Right atrium auricular region (tissue), 2 donors: ENCODE results near the gene MRTFA. TPM values are rescaled to one million over a fixed set of nuclear protein-coding genes. Genes with fewer than 3 reads are reported as not detected.

ENCODE experiments used
- DNase-seq: peaks from one replicate; pipeline ENCODE4 v3.0.0-alpha.2; 2019; ENCODE audit warnings: low spot score
- H3K27ac ChIP-seq, 2 donors: fragments of 200-600 bp; sonication (generic); 1 replicate in 1 of 2; 2 replicates in 1 of 2; pipeline ENCODE4 v1.5.1; 2016 to 2019
- H3K27me3 ChIP-seq, 2 donors: fragments of 200-600 bp; sonication (generic); one replicate each; pipeline versions ENCODE4 v1.5.1 to v1.6.0; 2017 to 2019
- H3K36me3 ChIP-seq: fragments of 200-600 bp; sonication (generic); one replicate; pipeline ENCODE4 v1.5.1; 2016
- H3K4me1 ChIP-seq, 2 donors: fragments of 200-600 bp; sonication (generic); one replicate each; pipeline versions ENCODE4 v1.5.1 to v1.6.0; 2017 to 2019
- H3K4me3 ChIP-seq, 2 donors: fragments of 200-600 bp; sonication (generic); 1 replicate in 1 of 2; 2 replicates in 1 of 2; pipeline ENCODE4 v1.5.1; 2017 to 2019; ENCODE audit warnings: mild to moderate bottlenecking in 1 of 2, moderate library complexity in 1 of 2
- H3K9me3 ChIP-seq, 2 donors: fragments of 200-600 bp; sonication (generic); one replicate each; pipeline ENCODE4 v1.5.1; 2019
- CTCF ChIP-seq, 2 donors: fragments of 200-600 bp; sonication (generic); IDR thresholded peaks; one replicate each; pipeline ENCODE4 v1.5.1; 2019; ENCODE audit warnings: antibody characterized with exemption in 2 of 2
- total RNA-seq, 2 donors: library from RNA; depleted of rRNA; stranded (reverse); fragments of >200 nt; gene quantifications; one replicate each; pipeline ENCODE4 v1.1.0, GENCODE V29; 2016

MRTFA gene
- total RNA-seq, 2 donors from 2014 or later: 45.8 to 55.2 TPM

GRCh38 chr22:40420341-40421081 lies 216.0 kb downstream of the MRTFA start:
- Histone ChIP-seq H3K27me3 (no peaks in the 10 kb centered on the region), H3K4me3 (no peak overlapping the region), H3K4me1 (peaks cover 0 to 38% of the 10 kb centered on the region in 2 donors), H3K27ac (no peak overlapping the region), H3K36me3 (peaks cover 94% of the 10 kb centered on the region), H3K9me3 (no peaks in the 10 kb centered on the region)
- no peak for DNase-seq
- no peak for TF ChIP-seq CTCF (IDR thresholded peaks at IDR 0.05)

- no peak for DNase-seq
- no peaks in the 10 kb centered on the region for H3K27me3 ChIP-seq
- TF ChIP-seq CTCF (IDR thresholded peaks at IDR 0.05): no peak
- H3K4me3 ChIP-seq: no peak overlapping the region
- peaks cover 86% of the 10 kb centered on the region for H3K36me3 ChIP-seq
- no peak overlapping the region for H3K27ac ChIP-seq
- H3K4me1 ChIP-seq: peaks cover 0 to 37% of the 10 kb centered on the region in 2 donors
- no peaks in the 10 kb centered on the region for H3K9me3 ChIP-seq
Observed at GRCh38 chr22:40419718-40420117, 216.8 kb downstream of the MRTFA start.

DNA sequence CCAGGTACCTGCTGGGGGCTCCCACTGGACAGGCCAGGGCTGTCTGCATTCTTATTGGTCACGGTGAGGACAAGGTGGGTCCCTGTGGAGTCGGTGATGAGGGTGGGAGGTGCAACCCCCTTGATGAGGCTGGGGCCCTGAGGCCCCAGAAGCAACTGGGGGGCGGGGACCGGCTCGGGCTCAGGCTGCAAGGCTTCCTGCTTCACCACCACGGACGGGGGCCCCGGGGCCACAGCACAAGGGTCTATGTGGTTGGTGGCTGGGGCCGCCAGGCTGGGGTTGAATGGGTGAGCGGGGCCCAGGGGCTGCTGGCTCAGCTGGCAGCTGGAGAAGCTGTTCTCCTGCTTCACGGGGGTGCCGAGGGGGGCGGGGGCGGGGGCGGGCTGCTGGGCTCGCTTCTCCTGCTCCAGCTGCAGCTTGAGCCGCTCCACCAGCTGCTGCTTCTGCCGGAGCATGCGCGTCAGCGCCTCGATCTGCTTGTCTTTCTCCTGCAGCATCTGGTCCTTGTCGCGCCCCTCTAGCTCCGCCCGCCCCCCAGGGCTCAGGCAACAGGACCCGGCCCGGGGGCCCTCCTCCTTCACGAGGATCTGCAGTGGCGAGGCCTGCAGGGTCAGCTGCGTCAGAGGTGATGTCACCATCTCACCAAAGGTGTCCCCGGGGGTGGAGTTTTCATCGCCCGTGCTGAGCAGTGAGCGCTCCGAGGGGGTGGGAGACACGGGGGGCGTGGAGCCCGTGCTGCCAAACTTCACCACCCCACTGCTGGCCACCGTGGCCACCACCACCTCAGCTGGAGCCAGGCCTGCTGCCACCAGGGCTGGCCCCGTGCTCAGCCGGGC lies 217.9 kb downstream of the MRTFA start:
- Histone ChIP-seq H3K4me3 (no peak overlapping the region), H3K27me3 (no peaks in the 10 kb centered on the region), H3K9me3 (no peaks in the 10 kb centered on the region), H3K27ac (no peak overlapping the region), H3K4me1 (peaks cover 0 to 27% of the 10 kb centered on the region in 2 donors), H3K36me3 (peaks cover 76% of the 10 kb centered on the region)
- no peak for DNase-seq
- TF ChIP-seq CTCF (IDR thresholded peaks at IDR 0.05): no peak

DNA sequence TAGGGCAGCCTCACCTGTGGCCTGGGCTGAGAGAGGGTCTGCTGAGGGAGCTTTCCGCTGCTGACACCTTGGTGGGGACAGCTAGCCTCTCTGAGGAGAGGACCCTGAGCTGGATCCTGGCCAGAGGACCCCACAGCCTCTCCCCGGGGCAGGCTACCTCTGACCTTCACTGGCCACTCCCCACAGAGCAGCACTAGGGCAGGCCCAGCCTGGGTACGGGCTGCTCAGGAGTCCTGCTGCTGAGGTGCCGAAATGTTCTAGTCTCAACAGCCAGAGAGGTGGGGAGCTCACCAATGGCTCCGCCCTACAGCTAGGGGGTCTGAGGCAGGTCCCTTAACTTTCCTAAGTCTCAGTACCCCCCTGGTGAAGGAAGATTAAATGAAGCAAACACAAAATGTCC lies 218.6 kb downstream of the MRTFA start:
- Histone ChIP-seq H3K27ac (no peak overlapping the region), H3K27me3 (no peaks in the 10 kb centered on the region), H3K36me3 (peaks cover 69% of the 10 kb centered on the region), H3K4me3 (no peak overlapping the region), H3K9me3 (no peaks in the 10 kb centered on the region), H3K4me1 (peaks cover 0 to 20% of the 10 kb centered on the region in 2 donors)
- TF ChIP-seq CTCF (IDR thresholded peaks at IDR 0.05): no peak
- no peak for DNase-seq

GRCh38 chr22:40417041-40417440 lies 219.5 kb downstream of the MRTFA start:
- TF ChIP-seq CTCF (IDR thresholded peaks at IDR 0.05): no peak
- H3K4me3 ChIP-seq: no peak overlapping the region
- DNase-seq: no peak
- H3K4me1 ChIP-seq: peaks cover 0 to 14% of the 10 kb centered on the region in 2 donors
- no peaks in the 10 kb centered on the region for H3K9me3 ChIP-seq
- H3K27me3 ChIP-seq: no peaks in the 10 kb centered on the region
- H3K36me3 ChIP-seq: peaks cover 67% of the 10 kb centered on the region
- no peak overlapping the region for H3K27ac ChIP-seq
